Sigmoid colon (tissue), 7 donors: ENCODE measurements around the gene ANKRD44. TPM values are rescaled to one million over a fixed set of nuclear protein-coding genes. Genes with fewer than 3 reads are reported as not detected.
A peak's percentile ranks its signal among the peaks of the same experiment; 100 is the strongest.

Experiments
- DNase-seq: peaks from one replicate; pipeline ENCODE4 v3.0.0-alpha.2; 2019
- H3K27ac ChIP-seq, 4 donors: fragments of 200-600 bp; sonication (generic); one replicate each; pipeline ENCODE4 v1.5.1; 2016 to 2019; ENCODE audit warnings: mild to moderate bottlenecking in 1 of 4
- H3K27me3 ChIP-seq, 3 donors: fragments of 200-600 bp; sonication (generic); one replicate each; pipeline ENCODE4 v1.5.1; 2019; ENCODE audit warnings: mild to moderate bottlenecking in 1 of 3
- H3K36me3 ChIP-seq, 4 donors: fragments of 200-600 bp; sonication (generic); one replicate each; pipeline ENCODE4 v1.5.1; 2016 to 2019
- H3K4me1 ChIP-seq, 4 donors: fragments of 200-600 bp; sonication (generic); one replicate each; pipeline ENCODE4 v1.5.1; 2017 to 2019
- H3K4me3 ChIP-seq, 4 donors: fragments of 200-600 bp; sonication (generic); one replicate each; pipeline ENCODE4 v1.5.1; 2017 to 2019; ENCODE audit warnings: mild to moderate bottlenecking in 2 of 4, moderate library complexity in 1 of 4
- H3K9me3 ChIP-seq, 4 donors: fragments of 200-600 bp in 3 of 4; sonication (generic) in 3 of 4; one replicate each; pipeline versions ENCODE4 v1.5.1 to v1.6.1; 2013 to 2019
- EP300 ChIP-seq, 4 donors: sonication (generic); formaldehyde crosslinking; IDR thresholded peaks; one replicate each; pipeline ENCODE4 v1.6.1; 2017; ENCODE audit warnings: antibody characterized with exemption in 4 of 4
- POLR2A ChIP-seq, 2 donors: fragments of 450-650 bp; IDR thresholded peaks; one replicate each; pipeline ENCODE4 v1.6.1; 2016; ENCODE audit warnings: antibody characterized with exemption in 2 of 2, mild to moderate bottlenecking in 2 of 2, moderate library complexity in 2 of 2
- POLR2AphosphoS5 ChIP-seq, 4 donors: sonication (generic); formaldehyde crosslinking; IDR thresholded peaks; one replicate each; pipeline ENCODE4 v1.6.1; 2017; ENCODE audit warnings: antibody characterized with exemption in 4 of 4
- WGBS, 2 donors: extraction: QIAGEN DNeasy Blood & Tissue Kit; methylation state at CpG; one replicate each; pipeline ENCODE4 v1.1.7; 2013; 5-methylcytosine and 5-hydroxymethylcytosine counted together
- intact Hi-C: fragments of 100-400 bp; cut with DNase I; formaldehyde crosslinking; loops from one replicate; pipeline ENCODE4 v1.15.1; 2023
- polyA plus RNA-seq, 3 donors: library from polyadenylated mRNA; stranded (reverse); fragments of 200-250 nt; gene quantifications; one replicate each; pipeline ENCODE4 v1.2.3, GENCODE V29; 2013
- total RNA-seq, 4 donors: library from RNA; depleted of rRNA; stranded (reverse); fragments of >200 nt; gene quantifications; one replicate each; pipeline ENCODE4 v1.1.0, GENCODE V29; 2016
- TF ChIP-seq, protein P1 (sequence below), 4 experiments: fragments of 450-650 bp in 3 of 4; fragments of 200-600 bp in 1 of 4; IDR thresholded peaks; one replicate each; pipeline ENCODE4 v1.5.1; 2016 to 2019; ENCODE audit warnings: antibody characterized with exemption in 4 of 4, mild to moderate bottlenecking in 3 of 4, moderate library complexity in 2 of 4
- donor health status: healthy with polysubstance abuse.
- donor health status: Bipolar disorder and iron deficiency.
- donor health status: healthy.

Gene ANKRD44
- total and polyA plus RNA-seq, 7 donors: 1.2 to 41.1 (median 34.2) TPM

DNA sequence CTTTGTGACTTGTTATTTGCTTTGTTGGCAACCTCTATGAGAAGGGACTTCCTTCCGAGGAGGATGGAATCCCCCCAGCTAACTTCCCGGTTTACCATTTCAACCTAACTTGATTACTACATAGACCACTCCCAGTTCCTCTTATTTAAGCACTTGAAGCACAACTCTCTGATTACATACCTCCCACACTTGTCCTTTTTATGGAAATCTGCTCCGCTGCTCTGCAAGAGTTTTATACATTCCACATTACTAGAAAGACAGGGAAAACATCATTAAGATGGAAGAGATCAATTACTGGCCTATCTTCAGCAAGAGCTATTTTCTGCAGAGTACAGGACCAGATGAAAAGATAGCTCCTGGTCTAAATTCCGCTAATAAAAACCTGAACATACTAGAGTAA, 224.1 kb downstream of the ANKRD44 start:
- H3K27ac ChIP-seq: no peak overlapping the region
- H3K9me3 ChIP-seq: no peaks in the 10 kb centered on the region
- H3K27me3 ChIP-seq: no peaks in the 10 kb centered on the region
- no peak for TF ChIP-seq EP300 (IDR thresholded peaks at IDR 0.05)
- no peak for TF ChIP-seq POLR2AphosphoS5 (IDR thresholded peaks at IDR 0.05)
- TF ChIP-seq, protein P1, sequence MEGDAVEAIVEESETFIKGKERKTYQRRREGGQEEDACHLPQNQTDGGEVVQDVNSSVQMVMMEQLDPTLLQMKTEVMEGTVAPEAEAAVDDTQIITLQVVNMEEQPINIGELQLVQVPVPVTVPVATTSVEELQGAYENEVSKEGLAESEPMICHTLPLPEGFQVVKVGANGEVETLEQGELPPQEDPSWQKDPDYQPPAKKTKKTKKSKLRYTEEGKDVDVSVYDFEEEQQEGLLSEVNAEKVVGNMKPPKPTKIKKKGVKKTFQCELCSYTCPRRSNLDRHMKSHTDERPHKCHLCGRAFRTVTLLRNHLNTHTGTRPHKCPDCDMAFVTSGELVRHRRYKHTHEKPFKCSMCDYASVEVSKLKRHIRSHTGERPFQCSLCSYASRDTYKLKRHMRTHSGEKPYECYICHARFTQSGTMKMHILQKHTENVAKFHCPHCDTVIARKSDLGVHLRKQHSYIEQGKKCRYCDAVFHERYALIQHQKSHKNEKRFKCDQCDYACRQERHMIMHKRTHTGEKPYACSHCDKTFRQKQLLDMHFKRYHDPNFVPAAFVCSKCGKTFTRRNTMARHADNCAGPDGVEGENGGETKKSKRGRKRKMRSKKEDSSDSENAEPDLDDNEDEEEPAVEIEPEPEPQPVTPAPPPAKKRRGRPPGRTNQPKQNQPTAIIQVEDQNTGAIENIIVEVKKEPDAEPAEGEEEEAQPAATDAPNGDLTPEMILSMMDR (IDR thresholded peaks at IDR 0.05): no peak
- TF ChIP-seq POLR2A (IDR thresholded peaks at IDR 0.05): no peak
- no peak for DNase-seq
- peaks cover 0 to 11% (median 0%) of the 10 kb centered on the region in 4 donors for H3K36me3 ChIP-seq
- intact Hi-C loops: no loop called here
- H3K4me1 ChIP-seq: peaks cover 0 to 29% (median 12%) of the 10 kb centered on the region in 4 donors
- WGBS, 2 donors: 79 to 87% methylated on average over 4 of the region's 4 CpGs
- no peak overlapping the region for H3K4me3 ChIP-seq

DNA sequence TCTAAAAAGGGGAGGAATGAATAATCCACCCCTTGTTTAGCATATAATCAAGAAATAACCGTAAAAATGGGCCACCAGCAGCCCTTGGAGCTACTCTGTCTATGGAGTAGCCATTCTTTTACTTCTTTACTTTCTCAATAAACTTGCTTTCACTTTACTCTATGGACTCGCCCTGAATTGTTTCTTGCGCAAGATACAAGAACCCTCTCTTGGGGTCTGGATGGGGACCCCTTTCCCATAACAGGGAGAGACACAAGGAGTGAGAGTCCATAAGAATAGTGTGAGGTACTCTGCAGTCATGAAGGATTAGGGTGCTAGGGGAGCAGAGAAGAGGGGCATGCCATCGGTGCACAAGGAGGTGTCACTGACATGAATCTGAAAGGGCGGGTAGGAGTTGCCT, 224.9 kb downstream of the ANKRD44 start:
- WGBS, 2 donors: 97% methylated on average over 5 of the region's 5 CpGs
- H3K27ac ChIP-seq: no peak overlapping the region
- intact Hi-C loops: no loop called here

DNA sequence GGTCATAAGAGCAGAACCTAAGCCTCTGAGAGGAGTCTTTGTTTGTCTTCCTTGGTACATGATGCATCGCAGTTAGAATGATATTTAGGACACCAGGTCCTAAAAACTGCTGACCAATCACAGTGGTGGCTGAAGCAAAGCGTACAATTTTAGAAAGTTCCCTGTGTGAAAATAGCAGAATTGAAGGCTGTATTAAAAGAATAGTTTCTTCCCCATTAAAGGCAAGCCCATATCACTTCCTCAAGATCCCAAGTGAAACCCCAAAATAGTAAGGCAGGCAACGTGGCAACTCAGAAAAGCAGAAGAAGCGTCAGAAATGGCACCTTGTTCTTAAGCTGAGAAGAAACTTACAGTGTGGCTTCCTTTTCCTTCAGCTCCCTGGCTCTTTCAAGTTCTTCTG, 229.3 kb downstream of the ANKRD44 start:
- Histone ChIP-seq H3K27ac (peak overlapping the region in 2 of 4 donors; percentile 54 to 66), H3K36me3 (peaks cover 0 to 36% (median 0%) of the 10 kb centered on the region in 4 donors), H3K9me3 (no peaks in the 10 kb centered on the region), H3K4me1 (peaks cover 0 to 25% (median 22%) of the 10 kb centered on the region in 4 donors), H3K27me3 (no peaks in the 10 kb centered on the region), H3K4me3 (no peak overlapping the region)
- TF ChIP-seq POLR2AphosphoS5 (IDR thresholded peaks at IDR 0.05) (no peak), POLR2A (IDR thresholded peaks at IDR 0.05) (no peak), EP300 (IDR thresholded peaks at IDR 0.05) (no peak)
- TF ChIP-seq, protein P1 (IDR thresholded peaks at IDR 0.05): no peak
- 75 to 87% methylated on average over 4 of the region's 4 CpGs for WGBS, 2 donors
- DNase-seq: no peak
- intact Hi-C loops: no loop called here

More for the DNA sequence above, 224.9 kb downstream of the ANKRD44 start:
- no peak for DNase-seq
- Histone ChIP-seq H3K4me1 (peaks cover 0 to 27% (median 12%) of the 10 kb centered on the region in 4 donors), H3K27me3 (no peaks in the 10 kb centered on the region), H3K9me3 (no peaks in the 10 kb centered on the region), H3K36me3 (peaks cover 0 to 15% (median 0%) of the 10 kb centered on the region in 4 donors), H3K4me3 (no peak overlapping the region)
- no peak for TF ChIP-seq EP300 (IDR thresholded peaks at IDR 0.05)
- TF ChIP-seq, protein P1 (IDR thresholded peaks at IDR 0.05): no peak
- no peak for TF ChIP-seq POLR2AphosphoS5 (IDR thresholded peaks at IDR 0.05)
- TF ChIP-seq POLR2A (IDR thresholded peaks at IDR 0.05): no peak

DNA sequence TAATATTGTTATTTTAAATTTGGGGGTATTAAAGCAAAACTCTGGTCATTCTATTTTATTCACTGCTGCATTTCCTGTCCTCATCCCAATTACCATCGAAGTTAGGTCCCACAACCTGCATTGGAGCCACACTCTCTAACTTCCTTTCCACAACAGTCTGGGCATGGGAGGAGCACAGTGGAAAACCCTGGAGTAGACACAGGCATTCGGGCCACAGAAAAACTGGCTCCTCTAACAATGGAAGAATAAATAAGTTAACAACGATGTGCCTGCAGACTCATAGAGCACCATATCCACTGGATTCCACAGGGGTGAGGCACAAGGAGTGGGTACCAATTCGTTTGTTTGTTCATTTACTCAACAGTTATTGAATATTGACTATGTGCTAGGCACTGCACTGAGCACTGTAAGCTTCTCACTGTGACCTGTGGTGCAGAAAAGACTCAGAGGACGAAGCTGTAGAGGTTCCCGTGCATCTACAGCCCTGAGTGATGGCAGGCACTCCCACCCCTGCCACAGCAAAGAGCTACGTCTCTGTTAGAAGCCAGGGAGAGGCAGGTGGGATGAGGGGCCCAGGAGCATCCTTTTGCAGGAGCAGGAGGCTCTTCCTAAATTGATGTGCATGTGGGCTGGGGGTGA, 229.9 kb downstream of the ANKRD44 start:
- H3K36me3 ChIP-seq: peaks cover 0 to 41% (median 0%) of the 10 kb centered on the region in 4 donors
- peak overlapping the region in 2 of 4 donors; percentile 54 to 66 for H3K27ac ChIP-seq
- TF ChIP-seq EP300 (IDR thresholded peaks at IDR 0.05): no peak
- TF ChIP-seq, protein P1 (IDR thresholded peaks at IDR 0.05): no peak
- TF ChIP-seq POLR2A (IDR thresholded peaks at IDR 0.05): no peak
- no peak for TF ChIP-seq POLR2AphosphoS5 (IDR thresholded peaks at IDR 0.05)
- H3K4me1 ChIP-seq: peaks cover 0 to 25% (median 22%) of the 10 kb centered on the region in 4 donors
- no peak for DNase-seq
- intact Hi-C loops: no loop called here
- H3K4me3 ChIP-seq: no peak overlapping the region
- H3K27me3 ChIP-seq: no peaks in the 10 kb centered on the region
- H3K9me3 ChIP-seq: no peaks in the 10 kb centered on the region
- WGBS, 2 donors: 71 to 81% methylated on average over 7 of the region's 7 CpGs
